WTC11 (cell line): ENCODE data around the gene TRPV2. TPM values are rescaled to one million over a fixed set of nuclear protein-coding genes. Genes with fewer than 3 reads are reported as not detected.

Experiments
- ATAC-seq: fragments of 200-7000 bp; cut with Tn5 transposase; 2 replicates; pipeline ENCODE4 v1.10.0; 2021; ENCODE audit warnings: mild to moderate bottlenecking, moderate library complexity
- CTCF ChIA-PET: fragments of 300-600 bp; sonication (Branson Sonifier 250); formaldehyde crosslinking; loops from one replicate; lab custom pipeline; 2021; ENCODE audit warnings: antibody characterized with exemption; lab: Charles Lee
- POLR2A ChIA-PET: fragments of 350-600 bp; sonication (Branson Sonifier 250); formaldehyde crosslinking; loops from one replicate; lab custom pipeline; 2021; ENCODE audit warnings: antibody characterized with exemption; lab: Charles Lee
- DNase-seq: peaks from one replicate; pipeline ENCODE4 v3.0.0; 2021; ENCODE audit warnings: low spot score
- H3K27ac Mint-ChIP-seq: 2 replicates; pipeline ENCODE4 v1.8.0; 2021; ENCODE audit warnings: mixed read lengths
- H3K27me3 Mint-ChIP-seq: 2 replicates; pipeline ENCODE4 v1.8.0; 2021; ENCODE audit warnings: low read depth, mild to moderate bottlenecking, moderate library complexity, mixed read lengths
- H3K36me3 Mint-ChIP-seq: 2 replicates; pipeline ENCODE4 v1.8.0; 2021; ENCODE audit warnings: mixed read lengths
- H3K4me1 Mint-ChIP-seq: 2 replicates; pipeline ENCODE4 v1.8.0; 2022; ENCODE audit warnings: mixed read lengths
- H3K4me3 Mint-ChIP-seq: 2 replicates; pipeline ENCODE4 v1.8.0; 2021; ENCODE audit warnings: mild to moderate bottlenecking, moderate library complexity, mixed read lengths
- H3K9me3 Mint-ChIP-seq: 2 replicates; pipeline ENCODE4 v1.8.0; 2021; ENCODE audit warnings: mixed read lengths
- ATF1 ChIP-seq: sonication (generic); formaldehyde crosslinking; IDR thresholded peaks from 2 replicates; pipeline ENCODE4 v1.8.1; 2023; ENCODE audit warnings: mild to moderate bottlenecking, moderate library complexity, missing genetic modification reagents
- ATF2 ChIP-seq: sonication (generic); formaldehyde crosslinking; IDR thresholded peaks from 2 replicates; pipeline ENCODE4 v1.8.1; 2022; ENCODE audit warnings: low read depth, missing genetic modification reagents, borderline replicate concordance
- CTCF ChIP-seq: fragments of 200-600 bp; IDR thresholded peaks from 2 replicates; pipeline ENCODE4 v1.8.0; 2022; ENCODE audit warnings: antibody characterized with exemption
- ERG ChIP-seq: fragments of 250-450 bp; sonication (Bioruptor Pico); IDR thresholded peaks from 2 replicates; pipeline ENCODE4 v1.8.0; 2021; ENCODE audit warnings: mild to moderate bottlenecking
- FOXJ3 ChIP-seq: sonication (generic); formaldehyde crosslinking; IDR thresholded peaks from 2 replicates; pipeline ENCODE4 v1.9.0; 2021; ENCODE audit warnings: missing genetic modification reagents, mild to moderate bottlenecking, borderline replicate concordance
- GABPB1 ChIP-seq: sonication (generic); formaldehyde crosslinking; IDR thresholded peaks from 2 replicates; pipeline ENCODE4 v1.8.1; 2023; ENCODE audit warnings: mild to moderate bottlenecking, missing genetic modification reagents
- MXD4 ChIP-seq: fragments of 250-450 bp; sonication (Bioruptor Pico); IDR thresholded peaks from 2 replicates; pipeline ENCODE4 v1.8.0; 2021; ENCODE audit warnings: mild to moderate bottlenecking, moderate library complexity, borderline replicate concordance
- NFATC4 ChIP-seq: fragments of 250-450 bp; sonication (Bioruptor Pico); IDR thresholded peaks from 2 replicates; pipeline ENCODE4 v1.9.0; 2021; ENCODE audit warnings: mild to moderate bottlenecking
- RELA ChIP-seq: sonication (generic); formaldehyde crosslinking; IDR thresholded peaks from 2 replicates; pipeline ENCODE4 v1.8.1; 2022; ENCODE audit warnings: missing genetic modification reagents, mild to moderate bottlenecking, borderline replicate concordance
- RORB ChIP-seq: fragments of 250-450 bp; sonication (Bioruptor Pico); IDR thresholded peaks from 2 replicates; pipeline ENCODE4 v1.9.0; 2021; ENCODE audit warnings: mild to moderate bottlenecking
- TEAD4 ChIP-seq: sonication (generic); formaldehyde crosslinking; IDR thresholded peaks from 2 replicates; pipeline ENCODE4 v1.8.0; 2022; ENCODE audit warnings: mild to moderate bottlenecking, missing genetic modification reagents
- ZNF121 ChIP-seq: sonication (generic); formaldehyde crosslinking; IDR thresholded peaks from 2 replicates; pipeline ENCODE4 v1.8.0; 2023; ENCODE audit warnings: missing genetic modification reagents
- ZNF281 ChIP-seq: sonication (generic); formaldehyde crosslinking; IDR thresholded peaks from 2 replicates; pipeline ENCODE4 v1.8.0; 2023; ENCODE audit warnings: mild to moderate bottlenecking, missing genetic modification reagents
- ZNF532 ChIP-seq: fragments of 250-450 bp; sonication (Bioruptor Pico); IDR thresholded peaks from 2 replicates; pipeline ENCODE4 v1.9.0; 2021; ENCODE audit warnings: mild to moderate bottlenecking, borderline replicate concordance
- total RNA-seq: library from RNA; stranded (reverse); gene quantifications from 3 replicates; pipeline ENCODE4 v1.2.3, GENCODE V29; 2021

The TRPV2 gene
- total RNA-seq, 1 experiment from 2014 or later = 3.5 TPM

GRCh38 chr17:16479264-16479663 lies 63.9 kb downstream of the TRPV2 start (continued):
- TF ChIP-seq ZNF281 (CRISPR knock-in tag) (no peak), TEAD4 (CRISPR knock-in tag) (no peak), RORB (CRISPR knock-in tag) (no peak)

- no peak for ATAC-seq
- H3K4me1 Mint-ChIP-seq = peaks cover 61% of the 10 kb centered on the region
- TF ChIP-seq MXD4 (CRISPR knock-in tag) (no peak), RELA (no peak), ATF1 (no peak), ZNF532 (CRISPR knock-in tag) (no peak), ATF2 (CRISPR knock-in tag) (no peak), ERG (CRISPR knock-in tag) (no peak), FOXJ3 (CRISPR knock-in tag) (no peak), GABPB1 (no peak), NFATC4 (CRISPR knock-in tag) (no peak), ZNF121 (no peak), CTCF (no peak)
- H3K4me3 Mint-ChIP-seq = no peak overlapping the region
- H3K27me3 Mint-ChIP-seq = no peaks in the 10 kb centered on the region
- no peaks in the 10 kb centered on the region for H3K9me3 Mint-ChIP-seq
- no peak for DNase-seq
- ChIA-PET CTCF (interaction anchor here (1.1 to 1.6 kb wide), 3 partner anchors 15 to 40 kb away, joined by 3 to 8 read pairs (median 4); no protein-coding TSS in a partner anchor), POLR2A (interaction anchor here (0.8 kb wide), 1 partner anchor 14 kb away, joined by 3 read pairs; no protein-coding TSS in a partner anchor)
- H3K27ac Mint-ChIP-seq = peak overlapping the region; percentile 84; the same call in 1 of the 2 replicates
- no peaks in the 10 kb centered on the region for H3K36me3 Mint-ChIP-seq
These were observed 65.6 kb downstream of the TRPV2 start for GRCh38 chr17:16480995-16481394.
